Measurements from ENCODE around the gene BAG5.

Gene BAG5

GRCh38 chr14:103574104-103574503, 11.6 kb upstream of the BAG5 start:
- ChIA-PET CTCF (interaction anchor here (0.7 kb wide), 1 partner anchor 128 kb away, joined by 4 read pairs; no protein-coding TSS in a partner anchor), POLR2A (no interaction called here)
- no peak for DNase-seq (ENCODE audit: extremely low spot score)
- no peak for TF ChIP-seq SUZ12 (IDR thresholded peaks at IDR 0.05)
- no peak for TF ChIP-seq SP1 (IDR thresholded peaks at IDR 0.05)
- no peak for TF ChIP-seq FOXK2 (IDR thresholded peaks at IDR 0.05)
- TF ChIP-seq ARNT (IDR thresholded peaks at IDR 0.05), result no peak
- TF ChIP-seq ELF4 (IDR thresholded peaks at IDR 0.05), result no peak
- no peak for TF ChIP-seq NFRKB (IDR thresholded peaks at IDR 0.05)
- TF ChIP-seq ZNF384 (IDR thresholded peaks at IDR 0.05), result no peak
- TF ChIP-seq LEF1 (IDR thresholded peaks at IDR 0.05; ENCODE audit: borderline replicate concordance), result no peak
- no peak for TF ChIP-seq BHLHE40 (IDR thresholded peaks at IDR 0.05; ENCODE audit: borderline replicate concordance)
- no peak for TF ChIP-seq FOXM1 (IDR thresholded peaks at IDR 0.05; ENCODE audit: borderline replicate concordance)
- TF ChIP-seq TARDBP (IDR thresholded peaks at IDR 0.05), result no peak
- no peak for TF ChIP-seq CTBP1 (IDR thresholded peaks at IDR 0.05; ENCODE audit: borderline replicate concordance)
- TF ChIP-seq, protein P1, sequence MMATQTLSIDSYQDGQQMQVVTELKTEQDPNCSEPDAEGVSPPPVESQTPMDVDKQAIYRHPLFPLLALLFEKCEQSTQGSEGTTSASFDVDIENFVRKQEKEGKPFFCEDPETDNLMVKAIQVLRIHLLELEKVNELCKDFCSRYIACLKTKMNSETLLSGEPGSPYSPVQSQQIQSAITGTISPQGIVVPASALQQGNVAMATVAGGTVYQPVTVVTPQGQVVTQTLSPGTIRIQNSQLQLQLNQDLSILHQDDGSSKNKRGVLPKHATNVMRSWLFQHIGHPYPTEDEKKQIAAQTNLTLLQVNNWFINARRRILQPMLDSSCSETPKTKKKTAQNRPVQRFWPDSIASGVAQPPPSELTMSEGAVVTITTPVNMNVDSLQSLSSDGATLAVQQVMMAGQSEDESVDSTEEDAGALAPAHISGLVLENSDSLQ (IDR thresholded peaks at IDR 0.05), result no peak
- no peak for TF ChIP-seq HDGF (IDR thresholded peaks at IDR 0.05; ENCODE audit: borderline replicate concordance)
- TF ChIP-seq L3MBTL2 (conservative IDR thresholded peaks at IDR 0.05), result no peak

DNA sequence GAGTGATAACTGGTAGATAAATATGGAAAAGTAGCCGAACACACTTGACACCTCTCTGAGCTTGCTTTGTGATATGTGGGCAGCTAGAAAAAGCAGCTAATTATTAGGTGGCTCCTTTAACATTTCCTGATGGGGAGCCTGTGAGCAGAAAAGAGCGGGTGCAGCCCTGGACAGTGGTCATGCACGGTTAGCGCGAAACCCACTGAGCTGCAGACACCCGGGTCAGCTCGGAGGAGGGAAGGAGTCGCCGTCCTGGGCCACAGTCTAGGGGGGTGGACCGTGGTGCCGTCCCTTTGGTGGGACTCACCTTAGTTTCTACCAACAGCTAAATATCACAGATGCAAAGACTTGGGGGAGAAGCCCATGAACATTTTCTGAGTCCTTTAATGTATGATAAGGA, 7.0 kb upstream of the BAG5 start:
- CTCF ChIA-PET, result interaction anchor here (0.6 to 0.7 kb wide), 2 partner anchors 110 to 178 kb away, joined by 3 to 4 read pairs; no protein-coding TSS in a partner anchor
- DNase-seq (ENCODE audit: extremely low spot score), result no peak
- POLR2A ChIA-PET, result no interaction called here
- TF ChIP-seq BHLHE40 (IDR thresholded peaks at IDR 0.05; ENCODE audit: borderline replicate concordance) (no peak), ZNF384 (IDR thresholded peaks at IDR 0.05) (no peak), CTBP1 (IDR thresholded peaks at IDR 0.05; ENCODE audit: borderline replicate concordance) (no peak), FOXA1 (IDR thresholded peaks at IDR 0.05) (no peak), HDGF (IDR thresholded peaks at IDR 0.05; ENCODE audit: borderline replicate concordance) (no peak), LEF1 (IDR thresholded peaks at IDR 0.05; ENCODE audit: borderline replicate concordance) (no peak), ARNT (IDR thresholded peaks at IDR 0.05) (no peak), L3MBTL2 (conservative IDR thresholded peaks at IDR 0.05) (no peak), ELF4 (IDR thresholded peaks at IDR 0.05) (no peak), SP1 (IDR thresholded peaks at IDR 0.05) (no peak)
- TF ChIP-seq, protein P1 (IDR thresholded peaks at IDR 0.05), result no peak

- ChIA-PET CTCF (interaction anchor here (0.6 to 2.4 kb wide), 3 partner anchors 11 to 178 kb away, joined by 3 to 6 read pairs (median 4); no protein-coding TSS in a partner anchor), POLR2A (no interaction called here)
- TF ChIP-seq NFRKB (IDR thresholded peaks at IDR 0.05), result no peak
- no peak for TF ChIP-seq SUZ12 (IDR thresholded peaks at IDR 0.05)
- TF ChIP-seq BHLHE40 (IDR thresholded peaks at IDR 0.05; ENCODE audit: borderline replicate concordance), result no peak
- TF ChIP-seq ARNT (IDR thresholded peaks at IDR 0.05), result no peak
- TF ChIP-seq, protein P1 (IDR thresholded peaks at IDR 0.05), result no peak
- TF ChIP-seq TARDBP (IDR thresholded peaks at IDR 0.05), result no peak
- TF ChIP-seq FOXK2 (IDR thresholded peaks at IDR 0.05), result no peak
- TF ChIP-seq SP1 (IDR thresholded peaks at IDR 0.05), result no peak
- no peak for TF ChIP-seq HDGF (IDR thresholded peaks at IDR 0.05; ENCODE audit: borderline replicate concordance)
- no peak for TF ChIP-seq ZNF384 (IDR thresholded peaks at IDR 0.05)
- TF ChIP-seq FOXM1 (IDR thresholded peaks at IDR 0.05; ENCODE audit: borderline replicate concordance), result no peak
- TF ChIP-seq CTBP1 (IDR thresholded peaks at IDR 0.05; ENCODE audit: borderline replicate concordance), result no peak
- no peak for DNase-seq (ENCODE audit: extremely low spot score)
These were observed 6.5 kb upstream of the BAG5 start for GRCh38 chr14:103568952-103569351.

DNA sequence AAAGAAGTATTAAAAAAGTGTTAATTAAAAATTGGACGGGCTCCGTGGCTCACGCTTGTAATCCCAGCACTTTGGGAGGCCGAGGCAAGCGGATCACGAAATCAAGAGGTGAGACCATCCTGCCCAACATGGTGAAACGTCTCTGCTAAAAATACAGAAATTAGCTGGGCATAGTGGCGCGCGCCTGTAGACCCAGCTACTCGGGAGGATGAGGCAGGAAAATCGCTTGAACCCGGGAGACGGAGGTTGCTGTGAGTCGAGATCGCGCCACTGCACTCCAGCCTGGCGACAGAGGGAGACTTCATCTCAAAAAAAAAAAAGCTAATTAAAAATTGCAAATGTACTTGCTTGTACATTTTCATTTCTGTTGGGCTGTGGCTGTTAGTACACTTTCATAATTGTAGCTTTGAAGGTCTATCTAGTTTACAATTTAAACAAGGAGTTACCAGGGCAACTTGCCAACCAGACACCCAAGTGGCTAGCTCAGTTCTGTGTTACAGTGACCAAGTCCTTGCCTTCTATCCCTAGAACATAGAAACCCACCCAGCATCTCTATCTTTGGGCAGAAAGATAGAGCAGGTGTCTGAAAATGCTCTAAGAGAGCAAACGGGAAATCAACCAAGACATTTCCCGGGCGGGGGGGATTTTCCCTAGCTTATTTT, 1.5 kb upstream of the BAG5 start:
- no peak for DNase-seq (ENCODE audit: extremely low spot score)
- TF ChIP-seq LEF1 (IDR thresholded peaks at IDR 0.05; ENCODE audit: borderline replicate concordance), result no peak
- ChIA-PET POLR2A (interaction anchor here (1.1 kb wide), 1 partner anchor 13 kb away, joined by 4 read pairs; no protein-coding TSS in a partner anchor), CTCF (interaction anchor here (0.6 to 0.9 kb wide), 2 partner anchors 115 to 511 kb away, joined by 3 to 4 read pairs; no protein-coding TSS in a partner anchor)

DNA sequence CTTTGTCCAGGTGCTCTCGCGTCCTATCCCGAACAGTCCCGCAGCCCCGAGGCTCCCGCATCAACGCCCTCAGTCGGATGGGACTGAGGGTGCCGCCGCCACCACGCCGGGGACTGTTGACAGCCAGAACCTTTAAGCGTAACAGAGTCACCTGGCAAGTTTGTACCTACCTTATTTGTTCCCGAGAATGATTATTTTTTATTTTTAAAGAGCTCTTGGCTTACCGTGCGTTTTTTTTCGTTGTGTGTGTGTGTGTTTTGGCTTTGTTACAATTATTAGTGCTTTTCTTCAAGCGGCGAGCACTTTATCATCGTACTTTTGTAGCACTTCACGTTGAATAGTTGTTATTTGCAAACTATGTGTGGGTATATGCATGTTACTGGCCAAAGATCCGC, 766 bp upstream of the BAG5 start:
- TF ChIP-seq TARDBP (IDR thresholded peaks at IDR 0.05), result no peak
- no peak for TF ChIP-seq CTBP1 (IDR thresholded peaks at IDR 0.05; ENCODE audit: borderline replicate concordance)
- TF ChIP-seq ELF4 (IDR thresholded peaks at IDR 0.05), result no peak
- TF ChIP-seq HDGF (IDR thresholded peaks at IDR 0.05; ENCODE audit: borderline replicate concordance), result no peak
- no peak for TF ChIP-seq FOXA1 (IDR thresholded peaks at IDR 0.05)
- TF ChIP-seq ARNT (IDR thresholded peaks at IDR 0.05), result no peak
- no peak for TF ChIP-seq NFRKB (IDR thresholded peaks at IDR 0.05)
- TF ChIP-seq FOXK2 (IDR thresholded peaks at IDR 0.05), result no peak
- TF ChIP-seq, protein P1 (IDR thresholded peaks at IDR 0.05), result no peak
- no peak for TF ChIP-seq L3MBTL2 (conservative IDR thresholded peaks at IDR 0.05)
- no peak for DNase-seq (ENCODE audit: extremely low spot score)
- ChIA-PET CTCF (no interaction called here), POLR2A (no interaction called here)

- ChIA-PET POLR2A (interaction anchor here (0.8 to 1.7 kb wide), 4 partner anchors 9 to 141 kb away, joined by 3 to 4 read pairs (median 3); no protein-coding TSS in a partner anchor), CTCF (interaction anchor here (1.1 to 1.7 kb wide), 2 partner anchors 19 to 43 kb away, joined by 3 to 5 read pairs; no protein-coding TSS in a partner anchor)
- TF ChIP-seq SP1 (IDR thresholded peaks at IDR 0.05), result no peak
- no peak for TF ChIP-seq FOXA1 (IDR thresholded peaks at IDR 0.05)
- TF ChIP-seq SUZ12 (IDR thresholded peaks at IDR 0.05), result no peak
- no peak for TF ChIP-seq NFRKB (IDR thresholded peaks at IDR 0.05)
- no peak for TF ChIP-seq FOXK2 (IDR thresholded peaks at IDR 0.05)
- TF ChIP-seq ZNF384 (IDR thresholded peaks at IDR 0.05), result no peak
- TF ChIP-seq ELF4 (IDR thresholded peaks at IDR 0.05), result no peak
- TF ChIP-seq ARNT (IDR thresholded peaks at IDR 0.05), result no peak
- no peak for TF ChIP-seq BHLHE40 (IDR thresholded peaks at IDR 0.05; ENCODE audit: borderline replicate concordance)
- TF ChIP-seq L3MBTL2 (conservative IDR thresholded peaks at IDR 0.05), result no peak
- TF ChIP-seq, protein P1 (IDR thresholded peaks at IDR 0.05), result no peak
- TF ChIP-seq LEF1 (IDR thresholded peaks at IDR 0.05; ENCODE audit: borderline replicate concordance), result no peak
- no peak for TF ChIP-seq CTBP1 (IDR thresholded peaks at IDR 0.05; ENCODE audit: borderline replicate concordance)
- no peak for TF ChIP-seq FOXM1 (IDR thresholded peaks at IDR 0.05; ENCODE audit: borderline replicate concordance)
- TF ChIP-seq TARDBP (IDR thresholded peaks at IDR 0.05), result no peak
- no peak for TF ChIP-seq HDGF (IDR thresholded peaks at IDR 0.05; ENCODE audit: borderline replicate concordance)
- no peak for DNase-seq (ENCODE audit: extremely low spot score)
These were observed 353 bp downstream of the BAG5 start for GRCh38 chr14:103562179-103562428.
